K562 (cell line): ENCODE results near the gene SH3BP5L. TPM values are rescaled to one million over a fixed set of nuclear protein-coding genes. Genes with fewer than 3 reads are reported as not detected.
A peak's percentile ranks its signal among the peaks of the same experiment; 100 is the strongest.

ENCODE experiments used
- ARID1B ChIP-seq: fragments of 450-650 bp; IDR thresholded peaks from 2 replicates; pipeline ENCODE4 v1.6.1; 2016; ENCODE audit warnings: antibody characterized with exemption, mild to moderate bottlenecking, inconsistent platforms
- ATF7 ChIP-seq: fragments of 450-650 bp; IDR thresholded peaks from 2 replicates; pipeline ENCODE4 v1.7.1; 2014; ENCODE audit warnings: mild to moderate bottlenecking, moderate library complexity
- CBFA2T2 ChIP-seq: fragments of 450-650 bp; conservative IDR thresholded peaks from 2 replicates; pipeline ENCODE4 v1.6.1; 2017; ENCODE audit warnings: mild to moderate bottlenecking
- EGR1 ChIP-seq: fragments of 450-650 bp; conservative IDR thresholded peaks from 2 replicates; pipeline ENCODE4 v1.6.1; 2017; ENCODE audit warnings: mild to moderate bottlenecking
- GABPA ChIP-seq: fragments of 200-800 bp; sonication (Bioruptor generic); conservative IDR thresholded peaks from 2 replicates; pipeline ENCODE4 v1.6.1; 2016; ENCODE audit warnings: low read depth, missing genetic modification characterization, missing compliant biosample characterization
- GATAD2B ChIP-seq: fragments of 450-650 bp; IDR thresholded peaks from 2 replicates; pipeline ENCODE4 v1.6.1; 2017; ENCODE audit warnings: mild to moderate bottlenecking, borderline replicate concordance
- KDM4B ChIP-seq, 2 experiments: fragments of 450-650 bp in 1 of 2; sonication (generic) in 1 of 2; IDR thresholded peaks; 2 replicates each; pipeline ENCODE4 v1.6.1; 2016 to 2017; ENCODE audit warnings: borderline replicate concordance in 2 of 2, antibody characterized with exemption in 1 of 2, low read depth in 1 of 2, mild to moderate bottlenecking in 1 of 2
- MECOM ChIP-seq: fragments of 250-450 bp; sonication (Bioruptor Pico); IDR thresholded peaks from 2 replicates; pipeline ENCODE4 v1.8.0; 2022; ENCODE audit warnings: inconsistent platforms
- NFE2L1 ChIP-seq: fragments of 450-650 bp; IDR thresholded peaks from 2 replicates; pipeline ENCODE4 v1.6.1; 2016; ENCODE audit warnings: missing genetic modification characterization, low read depth, mild to moderate bottlenecking, missing compliant biosample characterization, moderate library complexity, borderline replicate concordance
- RAD51 ChIP-seq: fragments of 450-650 bp; IDR thresholded peaks from 2 replicates; pipeline ENCODE4 v1.7.1; 2016; ENCODE audit warnings: low read depth, mild to moderate bottlenecking, borderline replicate concordance
- TBP ChIP-seq: optimal IDR thresholded peaks from 2 replicates; pipeline ENCODE3; 2011; ENCODE audit warnings: low read depth, low read length, improper control_type of control experiment
- TRIM28 ChIP-seq: fragments of 450-650 bp; IDR thresholded peaks from 2 replicates; pipeline ENCODE4 v1.6.1; 2017
- ZNF507 ChIP-seq: conservative IDR thresholded peaks from 2 replicates; pipeline ENCODE4 v1.6.1; 2017; ENCODE audit warnings: missing genetic modification characterization, missing compliant biosample characterization
- ZNF76 ChIP-seq: fragments of 250-450 bp; sonication (Bioruptor Pico); IDR thresholded peaks from 2 replicates; pipeline ENCODE4 v1.4.0; 2020; ENCODE audit warnings: mild to moderate bottlenecking, moderate library complexity, borderline replicate concordance
- polyA plus RNA-seq, 8 experiments: library from polyadenylated mRNA; depleted of rRNA in 4 of 8; stranded (reverse) in 5 of 8; unstranded in 3 of 8; fragments of >200 nt; fragmentation: Nextera tagmentation in 2 of 8; fragmentation: Illumina TruSeq in 1 of 8; extraction: Ambion mirVana in 2 of 8; extraction: Trizol in 1 of 8; gene quantifications; 2 replicates each; pipeline versions ENCODE4 v1.2.1 to v1.2.3, GENCODE V29; 2011 to 2014; ENCODE audit warnings: inconsistent platforms in 1 of 8, missing spikeins in 1 of 8
- total RNA-seq, 7 experiments: library from RNA; depleted of rRNA in 6 of 7; stranded (reverse); fragments of >200 nt in 6 of 7; fragmentation: Illumina TruSeq in 2 of 7; extraction: Trizol in 2 of 7; gene quantifications; 2 replicates each; pipeline versions ENCODE4 v1.2.1 to v1.2.3, GENCODE V29; 2011 to 2021; ENCODE audit warnings: low replicate concordance in 1 of 7
- TF ChIP-seq, protein P1 (sequence below), 2 experiments: fragments of 450-650 bp in 1 of 2; sonication (generic) in 1 of 2; formaldehyde crosslinking in 1 of 2; IDR thresholded peaks in 1 of 2; conservative IDR thresholded peaks in 1 of 2; 2 replicates each; pipeline versions ENCODE4 v1.6.1 to v1.8.1; 2016 to 2023; ENCODE audit warnings: mild to moderate bottlenecking in 2 of 2, moderate library complexity in 2 of 2, inconsistent platforms in 1 of 2, missing genetic modification reagents in 1 of 2
- TF ChIP-seq, protein P2 (sequence below): fragments of 450-650 bp; IDR thresholded peaks from 2 replicates; pipeline ENCODE4 v1.6.1; 2017; ENCODE audit warnings: mild to moderate bottlenecking, moderate library complexity
- TF ChIP-seq, protein P3 (sequence below): fragments of 450-650 bp; IDR thresholded peaks from 2 replicates; pipeline ENCODE4 v1.6.1; 2016; ENCODE audit warnings: low read depth

SH3BP5L gene
- total and polyA plus RNA-seq, 9 of the 15 experiments (the other 6 are each of a cell fraction or from before 2014, with no cell fraction given), result 1.9 to 26.5 (median 15.8) TPM

DNA sequence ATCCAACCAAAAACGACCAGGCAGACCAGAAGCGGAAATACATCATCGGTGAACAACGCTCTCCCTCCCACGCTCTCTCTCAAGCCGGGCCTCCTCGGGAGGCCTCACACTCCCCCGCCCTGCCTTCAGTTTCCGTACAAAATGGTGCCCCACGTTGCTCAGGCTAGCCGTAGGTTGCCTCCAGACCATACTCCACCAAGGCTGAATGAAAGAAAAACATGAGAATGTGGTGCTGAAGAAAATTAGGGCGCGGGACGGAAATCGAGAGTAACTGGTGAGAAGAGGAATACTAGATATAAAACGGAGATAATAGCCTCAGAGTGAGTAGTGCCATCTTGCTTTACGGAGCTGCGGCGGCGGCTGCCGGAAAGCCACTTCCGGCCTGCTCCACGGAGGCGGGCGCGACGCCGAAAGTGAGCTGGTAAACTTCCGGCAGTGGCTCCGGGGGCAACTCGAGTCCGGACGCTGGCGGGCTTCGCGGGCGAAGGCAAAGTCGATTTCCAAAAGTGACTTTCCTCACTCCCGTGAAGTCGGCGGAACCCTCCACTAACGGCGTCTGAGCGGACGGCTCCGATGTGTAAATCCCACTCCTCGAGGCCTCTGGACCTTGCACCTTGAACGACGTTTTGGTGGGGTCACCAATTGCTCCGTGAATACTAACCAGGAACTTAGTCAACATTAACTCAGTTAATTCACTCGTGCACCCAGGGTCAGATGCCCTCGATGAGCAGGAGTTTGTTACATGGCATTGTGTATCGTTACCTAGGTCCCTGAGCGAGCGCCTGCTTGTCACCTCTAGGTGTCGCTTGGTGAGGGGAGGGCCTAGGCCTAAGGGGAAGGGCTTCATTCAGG lies at the start of gene SH3BP5L (continued):
- TF ChIP-seq, protein P1, sequence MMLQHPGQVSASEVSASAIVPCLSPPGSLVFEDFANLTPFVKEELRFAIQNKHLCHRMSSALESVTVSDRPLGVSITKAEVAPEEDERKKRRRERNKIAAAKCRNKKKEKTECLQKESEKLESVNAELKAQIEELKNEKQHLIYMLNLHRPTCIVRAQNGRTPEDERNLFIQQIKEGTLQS (IDR thresholded peaks at IDR 0.05), result no peak
- TF ChIP-seq, protein P1 (CRISPR knock-in tag; conservative IDR thresholded peaks at IDR 0.05), result no peak; the same call in 1 of the 2 replicates
- TF ChIP-seq, protein P2, sequence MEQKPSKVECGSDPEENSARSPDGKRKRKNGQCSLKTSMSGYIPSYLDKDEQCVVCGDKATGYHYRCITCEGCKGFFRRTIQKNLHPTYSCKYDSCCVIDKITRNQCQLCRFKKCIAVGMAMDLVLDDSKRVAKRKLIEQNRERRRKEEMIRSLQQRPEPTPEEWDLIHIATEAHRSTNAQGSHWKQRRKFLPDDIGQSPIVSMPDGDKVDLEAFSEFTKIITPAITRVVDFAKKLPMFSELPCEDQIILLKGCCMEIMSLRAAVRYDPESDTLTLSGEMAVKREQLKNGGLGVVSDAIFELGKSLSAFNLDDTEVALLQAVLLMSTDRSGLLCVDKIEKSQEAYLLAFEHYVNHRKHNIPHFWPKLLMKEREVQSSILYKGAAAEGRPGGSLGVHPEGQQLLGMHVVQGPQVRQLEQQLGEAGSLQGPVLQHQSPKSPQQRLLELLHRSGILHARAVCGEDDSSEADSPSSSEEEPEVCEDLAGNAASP, result no peak
- TF ChIP-seq ARID1B (no peak; the same call in 1 of the 2 replicates), TRIM28 (peak; percentile 52; the same call in 1 of the 2 replicates), MECOM (CRISPR knock-in tag) (no peak), ZNF76 (peak; percentile 75; the same call in 1 of the 2 replicates), ATF7 (peak; percentile 74; the same call in 1 of the 2 replicates), NFE2L1 (tag) (no peak), ZNF507 (tag) (no peak), GATAD2B (no peak; the same call in 1 of the 2 replicates), CBFA2T2 (no peak), GABPA (peak; percentile 99), KDM4B (IDR thresholded peaks at IDR 0.05; ENCODE audit: borderline replicate concordance in 2 of 2, low read depth in 1 of 2) (peak in 1 of 2 experiments; percentile 78; a peak in 1 of 4 replicates), RAD51 (0 out of 2 replicates have a peak, but pooled peaks have one; percentile 2), TBP (peak; percentile 59), EGR1 (peak; percentile 99)
- TF ChIP-seq, protein P3, sequence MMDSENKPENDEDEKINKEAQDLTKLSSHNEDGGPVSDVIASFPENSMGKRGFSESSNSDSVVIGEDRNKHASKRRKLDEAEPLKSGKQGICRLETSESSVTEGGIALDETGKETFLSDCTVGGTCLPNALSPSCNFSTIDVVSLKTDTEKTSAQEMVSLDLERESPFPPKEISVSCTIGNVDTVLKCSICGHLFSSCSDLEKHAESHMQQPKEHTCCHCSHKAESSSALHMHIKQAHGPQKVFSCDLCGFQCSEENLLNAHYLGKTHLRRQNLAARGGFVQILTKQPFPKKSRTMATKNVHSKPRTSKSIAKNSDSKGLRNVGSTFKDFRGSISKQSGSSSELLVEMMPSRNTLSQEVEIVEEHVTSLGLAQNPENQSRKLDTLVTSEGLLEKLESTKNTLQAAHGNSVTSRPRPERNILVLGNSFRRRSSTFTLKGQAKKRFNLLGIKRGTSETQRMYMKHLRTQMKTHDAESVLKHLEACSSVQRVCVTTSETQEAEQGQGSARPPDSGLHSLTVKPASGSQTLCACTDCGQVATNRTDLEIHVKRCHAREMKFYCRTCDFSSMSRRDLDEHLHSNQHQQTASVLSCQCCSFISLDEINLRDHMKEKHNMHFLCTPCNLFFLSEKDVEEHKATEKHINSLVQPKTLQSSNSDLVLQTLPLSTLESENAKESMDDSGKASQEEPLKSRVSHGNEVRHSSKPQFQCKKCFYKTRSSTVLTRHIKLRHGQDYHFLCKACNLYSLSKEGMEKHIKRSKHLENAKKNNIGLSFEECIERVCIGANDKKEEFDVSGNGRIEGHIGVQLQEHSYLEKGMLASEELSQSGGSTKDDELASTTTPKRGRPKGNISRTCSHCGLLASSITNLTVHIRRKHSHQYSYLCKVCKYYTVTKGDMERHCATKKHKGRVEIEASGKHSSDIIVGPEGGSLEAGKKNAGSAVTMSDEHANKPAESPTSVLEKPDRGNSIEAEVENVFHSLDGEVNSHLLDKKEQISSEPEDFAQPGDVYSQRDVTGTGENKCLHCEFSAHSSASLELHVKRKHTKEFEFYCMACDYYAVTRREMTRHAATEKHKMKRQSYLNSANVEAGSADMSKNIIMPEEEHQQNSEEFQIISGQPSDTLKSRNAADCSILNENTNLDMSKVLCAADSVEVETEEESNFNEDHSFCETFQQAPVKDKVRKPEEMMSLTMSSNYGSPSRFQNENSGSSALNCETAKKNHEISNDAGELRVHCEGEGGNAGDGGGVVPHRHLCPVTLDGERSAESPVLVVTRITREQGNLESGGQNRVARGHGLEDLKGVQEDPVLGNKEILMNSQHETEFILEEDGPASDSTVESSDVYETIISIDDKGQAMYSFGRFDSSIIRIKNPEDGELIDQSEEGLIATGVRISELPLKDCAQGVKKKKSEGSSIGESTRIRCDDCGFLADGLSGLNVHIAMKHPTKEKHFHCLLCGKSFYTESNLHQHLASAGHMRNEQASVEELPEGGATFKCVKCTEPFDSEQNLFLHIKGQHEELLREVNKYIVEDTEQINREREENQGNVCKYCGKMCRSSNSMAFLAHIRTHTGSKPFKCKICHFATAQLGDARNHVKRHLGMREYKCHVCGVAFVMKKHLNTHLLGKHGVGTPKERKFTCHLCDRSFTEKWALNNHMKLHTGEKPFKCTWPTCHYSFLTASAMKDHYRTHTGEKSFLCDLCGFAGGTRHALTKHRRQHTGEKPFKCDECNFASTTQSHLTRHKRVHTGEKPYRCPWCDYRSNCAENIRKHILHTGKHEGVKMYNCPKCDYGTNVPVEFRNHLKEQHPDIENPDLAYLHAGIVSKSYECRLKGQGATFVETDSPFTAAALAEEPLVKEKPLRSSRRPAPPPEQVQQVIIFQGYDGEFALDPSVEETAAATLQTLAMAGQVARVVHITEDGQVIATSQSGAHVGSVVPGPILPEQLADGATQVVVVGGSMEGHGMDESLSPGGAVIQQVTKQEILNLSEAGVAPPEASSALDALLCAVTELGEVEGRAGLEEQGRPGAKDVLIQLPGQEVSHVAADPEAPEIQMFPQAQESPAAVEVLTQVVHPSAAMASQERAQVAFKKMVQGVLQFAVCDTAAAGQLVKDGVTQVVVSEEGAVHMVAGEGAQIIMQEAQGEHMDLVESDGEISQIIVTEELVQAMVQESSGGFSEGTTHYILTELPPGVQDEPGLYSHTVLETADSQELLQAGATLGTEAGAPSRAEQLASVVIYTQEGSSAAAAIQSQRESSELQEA, result no peak
